Vagina (tissue), 2 donors: ENCODE measurements around the gene PNMA8A. TPM values are rescaled to one million over a fixed set of nuclear protein-coding genes. Genes with fewer than 3 reads are reported as not detected.

Experiments used
- DNase-seq, 2 donors: peaks; one replicate each; pipeline ENCODE4 v3.0.0-alpha.2; 2017; ENCODE audit errors: extremely low spot score in 2 of 2
- H3K27ac ChIP-seq: fragments of 200-600 bp; sonication (generic); one replicate; pipeline ENCODE4 v1.5.1; 2019
- H3K27me3 ChIP-seq: fragments of 200-600 bp; sonication (generic); one replicate; pipeline ENCODE4 v1.5.1; 2019
- H3K36me3 ChIP-seq, 2 donors: fragments of 200-600 bp; sonication (generic); one replicate each; pipeline ENCODE4 v1.5.1; 2017 to 2019
- H3K4me1 ChIP-seq: fragments of 200-600 bp; sonication (generic); one replicate; pipeline ENCODE4 v1.5.1; 2019
- H3K4me3 ChIP-seq, 2 donors: fragments of 200-600 bp; sonication (generic); 1 replicate in 1 of 2; 2 replicates in 1 of 2; pipeline ENCODE4 v1.5.1; 2016 to 2019
- H3K9me3 ChIP-seq: fragments of 200-600 bp; sonication (generic); one replicate; pipeline ENCODE4 v1.5.1; 2019
- CTCF ChIP-seq, 3 experiments: fragments of 450-650 bp in 2 of 3; fragments of 200-600 bp in 1 of 3; sonication (generic) in 1 of 3; IDR thresholded peaks; one replicate each; pipeline ENCODE4 v1.5.1; 2017 to 2019; ENCODE audit warnings: antibody characterized with exemption in 3 of 3, mild to moderate bottlenecking in 2 of 3, moderate library complexity in 2 of 3
- POLR2A ChIP-seq, 2 donors: fragments of 450-650 bp; IDR thresholded peaks; one replicate each; pipeline ENCODE4 v1.6.1; 2017; ENCODE audit warnings: antibody characterized with exemption in 2 of 2, mild to moderate bottlenecking in 2 of 2, moderate library complexity in 2 of 2
- POLR2AphosphoS5 ChIP-seq, 2 donors: sonication (generic); formaldehyde crosslinking; IDR thresholded peaks; one replicate each; pipeline ENCODE4 v1.9.0; 2017; ENCODE audit warnings: antibody characterized with exemption in 2 of 2, mild to moderate bottlenecking in 2 of 2, low read depth in 1 of 2; ENCODE audit not compliant: insufficient read depth in 1 of 2
- intact Hi-C: fragments of 100-400 bp; cut with DNase I; formaldehyde crosslinking; loops from one replicate; pipeline ENCODE4 v1.15.1; 2023
- total RNA-seq: library from RNA; depleted of rRNA; stranded (reverse); fragments of >200 nt; gene quantifications from one replicate; pipeline ENCODE4 v1.2.3, GENCODE V29; 2016

PNMA8A gene
- total RNA-seq, 1 donor from 2014 or later, result 1.5 TPM

GRCh38 chr19:46470376-46470775 is 987 bp downstream of the PNMA8A start:
- no peak for TF ChIP-seq POLR2AphosphoS5 (IDR thresholded peaks at IDR 0.05; ENCODE audit: insufficient read depth in 1 of 2, low read depth in 1 of 2)
- H3K27me3 ChIP-seq, result no peaks in the 10 kb centered on the region
- no peaks in the 10 kb centered on the region for H3K9me3 ChIP-seq
- DNase-seq, result peak in 1 of 2 donors; percentile 64
- H3K4me3 ChIP-seq, result no peak overlapping the region
- H3K4me1 ChIP-seq, result peaks cover 16% of the 10 kb centered on the region
- intact Hi-C loops, result no loop called here
- H3K36me3 ChIP-seq, result no peaks in the 10 kb centered on the region
- H3K27ac ChIP-seq, result peak overlapping the region; percentile 76

- DNase-seq, result no peak
- Histone ChIP-seq H3K36me3 (no peaks in the 10 kb centered on the region), H3K9me3 (no peaks in the 10 kb centered on the region), H3K4me1 (peaks cover 16% of the 10 kb centered on the region), H3K4me3 (no peak overlapping the region), H3K27me3 (no peaks in the 10 kb centered on the region), H3K27ac (no peak overlapping the region)
- intact Hi-C loops, result no loop called here
- TF ChIP-seq POLR2AphosphoS5 (IDR thresholded peaks at IDR 0.05; ENCODE audit: insufficient read depth in 1 of 2, low read depth in 1 of 2) (no peak), POLR2A (IDR thresholded peaks at IDR 0.05) (no peak), CTCF (IDR thresholded peaks at IDR 0.05) (no peak)
Measured at GRCh38 chr19:46469541-46470185, 1.7 kb downstream of the PNMA8A start.

GRCh38 chr19:46466536-46467196 is 4.7 kb downstream of the PNMA8A start:
- Histone ChIP-seq H3K9me3 (no peaks in the 10 kb centered on the region), H3K4me3 (no peak overlapping the region), H3K27me3 (no peaks in the 10 kb centered on the region), H3K36me3 (no peaks in the 10 kb centered on the region), H3K4me1 (peaks cover 10% of the 10 kb centered on the region), H3K27ac (peak overlapping the region; percentile 46)
- no peak for DNase-seq
- no peak for TF ChIP-seq POLR2AphosphoS5 (IDR thresholded peaks at IDR 0.05; ENCODE audit: insufficient read depth in 1 of 2, low read depth in 1 of 2)
- no peak for TF ChIP-seq CTCF (IDR thresholded peaks at IDR 0.05)
- TF ChIP-seq POLR2A (IDR thresholded peaks at IDR 0.05), result no peak
- intact Hi-C loops, result no loop called here

- intact Hi-C loops, result no loop called here
- H3K4me3 ChIP-seq, result no peak overlapping the region
- H3K9me3 ChIP-seq, result no peaks in the 10 kb centered on the region
- no peaks in the 10 kb centered on the region for H3K4me1 ChIP-seq
- H3K27ac ChIP-seq, result no peak overlapping the region
- no peaks in the 10 kb centered on the region for H3K27me3 ChIP-seq
- no peak for TF ChIP-seq POLR2AphosphoS5 (IDR thresholded peaks at IDR 0.05; ENCODE audit: insufficient read depth in 1 of 2, low read depth in 1 of 2)
- TF ChIP-seq CTCF (IDR thresholded peaks at IDR 0.05), result no peak
- no peak for TF ChIP-seq POLR2A (IDR thresholded peaks at IDR 0.05)
- no peaks in the 10 kb centered on the region for H3K36me3 ChIP-seq
- no peak for DNase-seq
Measured at GRCh38 chr19:46463516-46463915, 7.8 kb downstream of the PNMA8A start.

GRCh38 chr19:46461537-46461936 is 9.8 kb downstream of the PNMA8A start:
- Histone ChIP-seq H3K27me3 (no peaks in the 10 kb centered on the region), H3K9me3 (no peaks in the 10 kb centered on the region), H3K4me3 (no peak overlapping the region), H3K4me1 (no peaks in the 10 kb centered on the region), H3K27ac (no peak overlapping the region), H3K36me3 (no peaks in the 10 kb centered on the region)
- no peak for DNase-seq
- TF ChIP-seq POLR2A (IDR thresholded peaks at IDR 0.05) (no peak), POLR2AphosphoS5 (IDR thresholded peaks at IDR 0.05; ENCODE audit: insufficient read depth in 1 of 2, low read depth in 1 of 2) (no peak), CTCF (IDR thresholded peaks at IDR 0.05) (no peak)
- intact Hi-C loops, result no loop called here
